Upper lobe of left lung (tissue), 4 donors: ENCODE measurements around the gene EDDM3A.

Source experiments
- EP300 ChIP-seq, 4 donors: sonication (generic); formaldehyde crosslinking; IDR thresholded peaks; one replicate each; pipeline ENCODE4 v1.5.1; 2017; ENCODE audit warnings: antibody characterized with exemption in 4 of 4, control low read depth in 2 of 4
- POLR2A ChIP-seq, 4 donors: fragments of 450-650 bp; IDR thresholded peaks; one replicate each; pipeline ENCODE4 v1.5.1; 2016 to 2017; ENCODE audit warnings: antibody characterized with exemption in 4 of 4, mild to moderate bottlenecking in 2 of 4
- POLR2AphosphoS5 ChIP-seq, 2 donors: sonication (generic); formaldehyde crosslinking; IDR thresholded peaks; one replicate each; pipeline ENCODE4 v1.5.1; 2017; ENCODE audit warnings: antibody characterized with exemption in 2 of 2
- TF ChIP-seq, protein P1 (sequence below), 6 experiments: fragments of 450-650 bp in 4 of 6; fragments of 200-600 bp in 2 of 6; sonication (generic) in 2 of 6; IDR thresholded peaks; one replicate each; pipeline ENCODE4 v1.5.1; 2016 to 2019; ENCODE audit warnings: antibody characterized with exemption in 6 of 6

DNA sequence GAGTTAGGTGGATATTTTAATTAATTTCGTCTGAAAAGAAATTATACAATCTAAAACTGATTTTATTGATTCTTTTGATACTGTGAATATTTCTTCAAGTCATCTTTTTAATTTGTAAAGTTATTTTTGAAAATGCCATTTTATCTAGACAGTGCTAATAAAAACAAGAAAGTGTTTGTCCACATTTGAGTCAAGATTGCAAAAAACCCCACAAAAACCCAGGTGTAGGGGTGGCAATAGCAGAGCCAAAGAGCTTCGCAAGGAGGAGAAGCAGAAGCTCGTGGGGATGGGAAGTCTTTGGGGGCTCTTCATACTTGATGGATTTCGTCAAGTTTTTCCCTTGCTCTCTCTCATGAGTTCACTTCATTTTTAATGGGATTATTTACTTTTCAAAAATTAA, 41.3 kb downstream of the EDDM3A start:
- TF ChIP-seq, protein P1, sequence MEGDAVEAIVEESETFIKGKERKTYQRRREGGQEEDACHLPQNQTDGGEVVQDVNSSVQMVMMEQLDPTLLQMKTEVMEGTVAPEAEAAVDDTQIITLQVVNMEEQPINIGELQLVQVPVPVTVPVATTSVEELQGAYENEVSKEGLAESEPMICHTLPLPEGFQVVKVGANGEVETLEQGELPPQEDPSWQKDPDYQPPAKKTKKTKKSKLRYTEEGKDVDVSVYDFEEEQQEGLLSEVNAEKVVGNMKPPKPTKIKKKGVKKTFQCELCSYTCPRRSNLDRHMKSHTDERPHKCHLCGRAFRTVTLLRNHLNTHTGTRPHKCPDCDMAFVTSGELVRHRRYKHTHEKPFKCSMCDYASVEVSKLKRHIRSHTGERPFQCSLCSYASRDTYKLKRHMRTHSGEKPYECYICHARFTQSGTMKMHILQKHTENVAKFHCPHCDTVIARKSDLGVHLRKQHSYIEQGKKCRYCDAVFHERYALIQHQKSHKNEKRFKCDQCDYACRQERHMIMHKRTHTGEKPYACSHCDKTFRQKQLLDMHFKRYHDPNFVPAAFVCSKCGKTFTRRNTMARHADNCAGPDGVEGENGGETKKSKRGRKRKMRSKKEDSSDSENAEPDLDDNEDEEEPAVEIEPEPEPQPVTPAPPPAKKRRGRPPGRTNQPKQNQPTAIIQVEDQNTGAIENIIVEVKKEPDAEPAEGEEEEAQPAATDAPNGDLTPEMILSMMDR (IDR thresholded peaks at IDR 0.05) = no peak
- no peak for TF ChIP-seq POLR2A (IDR thresholded peaks at IDR 0.05)
- no peak for TF ChIP-seq EP300 (IDR thresholded peaks at IDR 0.05)
- TF ChIP-seq POLR2AphosphoS5 (IDR thresholded peaks at IDR 0.05) = no peak
